T-helper 1 cell (primary cell): Measurements from ENCODE around the gene ORAI3.

Experiments used
- DNase-seq, 5 donors: peaks; one replicate each; pipeline ENCODE4 v3.0.0-alpha.2; 2012 to 2020

ORAI3 gene

GRCh38 chr16:30947859-30948666, 805 bp upstream of the ORAI3 start:
- DNase-seq = no peak

GRCh38 chr16:30949650-30950515, 1.0 kb downstream of the ORAI3 start:
- peak in 1 of 5 donors; percentile 55 for DNase-seq

GRCh38 chr16:30950516-30951065, 1.7 kb downstream of the ORAI3 start:
- DNase-seq = no peak

DNA sequence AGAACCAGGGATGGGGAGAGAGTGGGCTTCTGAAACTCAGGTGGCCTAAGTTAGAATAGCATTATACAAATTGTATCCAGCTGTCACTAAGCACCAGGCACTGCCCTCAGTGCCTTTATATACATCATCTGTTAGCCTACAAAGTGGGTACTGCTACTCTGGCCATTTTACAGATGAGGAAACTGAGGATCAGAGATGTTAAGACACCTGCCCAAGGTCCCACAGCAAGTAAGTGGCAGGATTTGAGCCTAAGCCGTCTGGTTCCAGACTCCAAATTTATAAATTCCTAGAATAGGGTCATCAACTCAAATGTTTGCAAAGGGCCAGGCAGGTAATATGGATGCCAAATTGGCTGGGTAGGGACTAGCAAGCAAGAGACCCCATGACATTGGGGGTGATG, 2.3 kb downstream of the ORAI3 start:
- DNase-seq = no peak

DNA sequence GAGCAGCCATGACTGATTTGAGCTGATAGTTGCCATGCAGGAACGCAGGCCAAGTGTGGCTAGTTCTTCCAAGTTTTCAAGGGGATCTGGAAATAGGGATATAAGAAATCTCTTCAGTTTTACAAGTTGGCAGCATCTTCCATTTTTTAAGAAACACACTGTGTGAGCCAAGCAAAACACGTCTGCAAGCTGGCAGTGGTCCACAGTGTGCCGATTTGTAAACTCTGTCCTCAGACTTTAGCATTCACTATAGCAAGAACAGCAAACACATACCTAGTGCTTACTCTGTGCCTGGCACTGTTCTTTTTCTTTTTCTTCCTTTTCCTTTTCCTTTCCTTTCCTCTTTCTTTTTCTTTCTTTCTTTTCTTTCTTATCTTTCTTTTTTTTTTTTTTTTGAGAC, 2.9 kb downstream of the ORAI3 start:
- DNase-seq = no peak

- no peak for DNase-seq
These were observed 4.2 kb downstream of the ORAI3 start for GRCh38 chr16:30953111-30953510.

GRCh38 chr16:30953511-30954124, 4.8 kb downstream of the ORAI3 start:
- DNase-seq = peak in 4 of 5 donors; percentile 45 to 77 (median 50)

GRCh38 chr16:30954993-30955392, 6.1 kb downstream of the ORAI3 start:
- no peak for DNase-seq

DNA sequence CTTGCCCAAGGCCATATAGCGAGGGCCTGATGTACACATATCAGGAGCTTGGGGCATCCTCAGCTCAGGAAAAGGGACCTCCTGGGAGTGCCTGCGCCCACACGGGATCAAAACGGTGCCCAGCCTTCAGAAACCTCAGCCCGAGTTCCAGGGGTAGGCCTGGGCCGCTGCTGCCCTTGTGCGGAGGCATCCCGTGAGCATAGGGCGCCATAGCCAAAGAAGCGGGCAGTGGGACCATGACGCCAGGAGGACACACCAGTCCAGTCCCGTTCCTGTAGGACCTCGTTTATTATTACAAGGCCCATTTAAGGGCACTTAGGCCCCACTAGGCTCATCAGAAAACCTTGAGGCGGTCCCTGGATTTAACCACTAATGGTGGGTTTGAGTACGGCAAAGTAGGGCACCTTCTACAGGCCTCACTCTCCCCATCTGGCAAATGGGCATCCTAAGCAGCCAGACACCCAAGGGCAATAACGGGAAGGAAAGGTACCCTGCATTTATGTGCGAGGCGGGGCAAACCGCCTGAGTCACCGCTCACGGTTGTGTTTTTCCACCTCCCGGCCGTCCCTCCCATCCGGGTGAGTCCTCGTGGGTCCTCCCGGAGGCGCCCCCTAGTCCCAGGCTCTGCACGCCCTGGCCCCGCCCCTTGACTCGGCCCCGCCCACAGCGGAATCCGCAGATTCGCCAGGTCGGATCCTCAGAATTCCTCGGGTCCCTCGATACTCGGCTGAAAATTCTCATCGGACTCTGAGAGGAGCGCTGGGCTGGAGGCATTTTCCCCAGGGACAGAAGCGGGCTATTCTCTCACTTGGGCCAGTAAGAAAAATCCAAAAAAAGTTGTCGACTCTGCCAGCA, 8.0 kb downstream of the ORAI3 start:
- DNase-seq = peak; percentile 69 to 84 (median 78)

GRCh38 chr16:30957456-30958174, 8.7 kb downstream of the ORAI3 start, which contains the start of gene SETD1A:
TSS of gene SETD1A (plus strand) at chr16:30957754. CDS start at chr16:30958732, 978 bp downstream.
- peak; percentile 95 to 98 (median 96) for DNase-seq

- peak in 1 of 5 donors; percentile 55 for DNase-seq
These were observed 9.6 kb downstream of the ORAI3 start for GRCh38 chr16:30958175-30959079.

DNA sequence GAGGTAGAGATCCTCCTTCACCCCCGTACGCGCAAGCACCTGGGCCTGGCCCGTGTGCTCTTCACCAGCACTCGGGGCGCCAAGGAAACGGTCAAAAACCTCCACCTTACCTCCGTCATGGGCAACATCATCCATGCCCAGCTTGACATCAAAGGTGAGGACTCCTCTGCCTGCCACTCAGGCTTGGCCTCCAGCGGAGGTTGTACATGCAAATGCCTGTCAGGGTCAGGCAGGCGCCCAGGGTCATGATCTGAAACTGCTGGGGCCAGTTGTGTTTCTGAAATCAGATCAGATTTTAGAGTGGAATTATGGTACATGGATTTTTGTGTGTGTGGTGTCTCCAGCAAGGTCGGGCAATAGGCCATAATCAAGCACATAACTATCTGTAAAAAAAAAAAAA, 12.5 kb downstream of the ORAI3 start:
- DNase-seq = no peak

DNA sequence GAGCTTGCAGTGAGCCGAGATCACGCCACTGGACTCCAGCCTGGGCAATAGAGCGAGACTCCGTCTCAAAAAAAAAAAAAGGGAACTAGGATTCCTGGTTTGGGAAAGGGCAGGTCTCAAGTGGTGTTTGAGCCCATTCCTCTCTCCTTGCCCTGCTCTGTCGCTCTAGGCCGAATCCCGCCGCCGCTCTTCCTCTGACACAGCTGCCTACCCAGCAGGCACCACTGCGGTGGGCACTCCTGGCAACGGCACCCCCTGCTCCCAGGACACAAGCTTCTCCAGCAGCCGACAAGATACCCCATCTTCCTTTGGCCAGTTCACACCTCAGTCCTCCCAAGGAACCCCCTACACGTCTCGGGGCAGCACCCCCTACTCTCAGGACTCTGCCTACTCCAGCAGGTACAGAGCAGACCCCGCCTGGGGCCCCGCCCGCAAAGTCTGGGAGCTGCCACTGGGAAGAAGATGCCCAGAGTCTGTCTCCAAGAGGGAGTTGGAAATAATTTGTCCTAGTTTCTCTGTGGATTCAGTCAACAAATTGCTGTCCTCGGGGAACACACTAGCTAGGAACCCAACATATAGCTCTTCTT, 15.2 kb downstream of the ORAI3 start:
- DNase-seq = no peak

DNA sequence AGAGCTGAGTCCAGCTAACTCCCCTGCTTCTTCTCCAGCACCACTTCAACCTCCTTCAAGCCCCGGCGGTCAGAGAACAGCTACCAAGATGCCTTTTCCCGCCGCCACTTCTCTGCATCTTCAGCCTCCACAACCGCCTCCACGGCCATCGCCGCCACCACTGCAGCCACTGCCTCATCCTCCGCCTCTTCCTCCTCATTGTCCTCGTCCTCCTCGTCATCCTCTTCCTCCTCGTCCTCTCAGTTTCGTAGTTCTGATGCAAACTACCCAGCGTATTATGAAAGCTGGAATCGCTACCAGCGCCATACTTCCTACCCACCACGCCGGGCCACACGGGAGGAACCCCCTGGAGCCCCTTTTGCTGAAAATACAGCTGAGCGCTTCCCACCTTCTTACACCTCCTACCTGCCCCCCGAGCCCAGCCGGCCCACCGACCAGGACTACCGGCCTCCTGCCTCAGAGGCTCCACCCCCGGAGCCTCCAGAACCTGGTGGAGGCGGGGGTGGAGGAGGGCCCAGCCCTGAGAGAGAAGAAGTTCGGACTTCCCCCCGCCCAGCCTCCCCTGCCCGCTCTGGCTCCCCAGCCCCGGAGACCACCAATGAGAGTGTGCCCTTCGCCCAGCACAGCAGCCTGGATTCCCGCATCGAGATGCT, 15.8 kb downstream of the ORAI3 start:
- no peak for DNase-seq

- no peak for DNase-seq
These were observed 16.6 kb downstream of the ORAI3 start for GRCh38 chr16:30965436-30965835.

- no peak for DNase-seq
These were observed 17.3 kb downstream of the ORAI3 start for GRCh38 chr16:30966033-30966619.

DNA sequence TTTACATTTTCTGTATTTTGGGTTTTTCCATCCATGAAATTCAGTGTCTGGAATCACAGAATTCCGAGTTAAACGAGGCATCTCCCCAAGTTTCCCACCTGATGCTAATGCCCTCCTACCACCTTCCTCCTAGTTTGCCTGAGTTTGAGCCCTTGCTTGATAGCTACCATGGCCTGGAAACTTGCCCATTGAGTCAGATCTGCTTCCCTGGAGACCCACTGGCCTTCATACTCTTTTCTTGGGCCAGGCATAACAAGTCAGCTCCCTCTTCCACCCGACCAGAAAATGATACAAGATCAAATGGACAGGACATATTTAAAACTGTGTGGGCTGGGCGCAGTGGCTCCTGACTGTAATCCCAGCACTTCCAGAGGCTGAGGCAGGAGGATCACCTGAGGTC, 18.9 kb downstream of the ORAI3 start:
- DNase-seq = no peak

- DNase-seq = no peak
These were observed 20.5 kb downstream of the ORAI3 start for GRCh38 chr16:30969246-30969842.
